ENCODE measurements around the gene RASL10B.

- TF ChIP-seq CTCF (IDR thresholded peaks at IDR 0.05; ENCODE audit: poor library complexity, severe bottlenecking), result no peak
- TF ChIP-seq EZH2 (IDR thresholded peaks at IDR 0.05; ENCODE audit: borderline replicate concordance, insufficient read depth, low read length, poor library complexity, severe bottlenecking), result no peak
- no peak for TF ChIP-seq MXI1 (conservative IDR thresholded peaks at IDR 0.05; ENCODE audit: poor library complexity, severe bottlenecking)
- no peak for TF ChIP-seq SMC3 (conservative IDR thresholded peaks at IDR 0.05; ENCODE audit: poor library complexity)
- TF ChIP-seq, protein P1, sequence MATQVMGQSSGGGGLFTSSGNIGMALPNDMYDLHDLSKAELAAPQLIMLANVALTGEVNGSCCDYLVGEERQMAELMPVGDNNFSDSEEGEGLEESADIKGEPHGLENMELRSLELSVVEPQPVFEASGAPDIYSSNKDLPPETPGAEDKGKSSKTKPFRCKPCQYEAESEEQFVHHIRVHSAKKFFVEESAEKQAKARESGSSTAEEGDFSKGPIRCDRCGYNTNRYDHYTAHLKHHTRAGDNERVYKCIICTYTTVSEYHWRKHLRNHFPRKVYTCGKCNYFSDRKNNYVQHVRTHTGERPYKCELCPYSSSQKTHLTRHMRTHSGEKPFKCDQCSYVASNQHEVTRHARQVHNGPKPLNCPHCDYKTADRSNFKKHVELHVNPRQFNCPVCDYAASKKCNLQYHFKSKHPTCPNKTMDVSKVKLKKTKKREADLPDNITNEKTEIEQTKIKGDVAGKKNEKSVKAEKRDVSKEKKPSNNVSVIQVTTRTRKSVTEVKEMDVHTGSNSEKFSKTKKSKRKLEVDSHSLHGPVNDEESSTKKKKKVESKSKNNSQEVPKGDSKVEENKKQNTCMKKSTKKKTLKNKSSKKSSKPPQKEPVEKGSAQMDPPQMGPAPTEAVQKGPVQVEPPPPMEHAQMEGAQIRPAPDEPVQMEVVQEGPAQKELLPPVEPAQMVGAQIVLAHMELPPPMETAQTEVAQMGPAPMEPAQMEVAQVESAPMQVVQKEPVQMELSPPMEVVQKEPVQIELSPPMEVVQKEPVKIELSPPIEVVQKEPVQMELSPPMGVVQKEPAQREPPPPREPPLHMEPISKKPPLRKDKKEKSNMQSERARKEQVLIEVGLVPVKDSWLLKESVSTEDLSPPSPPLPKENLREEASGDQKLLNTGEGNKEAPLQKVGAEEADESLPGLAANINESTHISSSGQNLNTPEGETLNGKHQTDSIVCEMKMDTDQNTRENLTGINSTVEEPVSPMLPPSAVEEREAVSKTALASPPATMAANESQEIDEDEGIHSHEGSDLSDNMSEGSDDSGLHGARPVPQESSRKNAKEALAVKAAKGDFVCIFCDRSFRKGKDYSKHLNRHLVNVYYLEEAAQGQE (IDR thresholded peaks at IDR 0.05; ENCODE audit: borderline replicate concordance), result no peak
- no peak for TF ChIP-seq RAD21 (conservative IDR thresholded peaks at IDR 0.05)
- TF ChIP-seq EP300 (conservative IDR thresholded peaks at IDR 0.05; ENCODE audit: poor library complexity, severe bottlenecking), result no peak
These were observed 17.0 kb downstream of the RASL10B start for GRCh38 chr17:35748341-35748841.

Data from neural cell (in vitro differentiated cells).